Osteoblast (primary cell): ENCODE data around the gene PYROXD2. TPM values are rescaled to one million over a fixed set of nuclear protein-coding genes. Genes with fewer than 3 reads are reported as not detected.

ENCODE experiments used
- DNase-seq: peaks from one replicate; pipeline ENCODE4 v3.0.0; 2011; ENCODE audit warnings: low spot score, mixed read lengths; ENCODE audit not compliant: insufficient read length; ENCODE audit errors: missing footprints
- H2AFZ ChIP-seq: 2 replicates; pipeline ENCODE4 v1.6.0; 2011; ENCODE audit warnings: mild to moderate bottlenecking, low read length
- H3K27ac ChIP-seq: 2 replicates; pipeline ENCODE4 v1.5.1; 2011; ENCODE audit warnings: mild to moderate bottlenecking, low read depth, low read length, moderate library complexity
- H3K27me3 ChIP-seq: 2 replicates; pipeline ENCODE4 v1.6.0; 2012; ENCODE audit warnings: mild to moderate bottlenecking, control low read depth, inconsistent platforms, low read length, moderate library complexity; ENCODE audit not compliant: insufficient read depth
- H3K36me3 ChIP-seq: 2 replicates; pipeline ENCODE4 v1.5.1; 2011; ENCODE audit warnings: mild to moderate bottlenecking, low read length, control low read depth, moderate library complexity; ENCODE audit not compliant: insufficient read depth
- H3K4me1 ChIP-seq: 2 replicates; pipeline ENCODE4 v1.5.1; 2011; ENCODE audit warnings: mild to moderate bottlenecking, low read length, control low read depth, moderate library complexity; ENCODE audit not compliant: insufficient read depth
- H3K4me2 ChIP-seq: 2 replicates; pipeline ENCODE4 v1.6.0; 2011; ENCODE audit warnings: mild to moderate bottlenecking, low read length; ENCODE audit not compliant: insufficient read depth
- H3K4me3 ChIP-seq: fragments of 200-600 bp; sonication (generic); 3 replicates; pipeline ENCODE4 v1.5.1; 2012; ENCODE audit warnings: mild to moderate bottlenecking, low read length, inconsistent platforms; ENCODE audit not compliant: insufficient read depth
- H3K79me2 ChIP-seq: 2 replicates; pipeline ENCODE4 v1.6.0; 2012; ENCODE audit warnings: mild to moderate bottlenecking, low read length, control low read depth, inconsistent platforms; ENCODE audit not compliant: insufficient read depth
- H3K9me3 ChIP-seq: 2 replicates; pipeline ENCODE4 v1.5.1; 2011; ENCODE audit warnings: low read depth, low read length, control low read depth
- H4K20me1 ChIP-seq: 2 replicates; pipeline ENCODE4 v1.6.0; 2012; ENCODE audit warnings: mild to moderate bottlenecking, low read length, control low read depth; ENCODE audit not compliant: insufficient read depth
- total RNA-seq: library from RNA; depleted of rRNA; stranded (reverse); fragments of >200 nt; gene quantifications from 2 replicates; pipeline ENCODE4 v1.2.3, GENCODE V29; 2012
- TF ChIP-seq, protein P1 (sequence below): IDR thresholded peaks from 2 replicates; pipeline ENCODE4 v1.5.1; 2011; ENCODE audit warnings: mild to moderate bottlenecking, low read depth, low read length, moderate library complexity; ENCODE audit errors: extremely low read depth

PYROXD2 gene
- total RNA-seq, 1 donor, result 11.6 TPM

DNA sequence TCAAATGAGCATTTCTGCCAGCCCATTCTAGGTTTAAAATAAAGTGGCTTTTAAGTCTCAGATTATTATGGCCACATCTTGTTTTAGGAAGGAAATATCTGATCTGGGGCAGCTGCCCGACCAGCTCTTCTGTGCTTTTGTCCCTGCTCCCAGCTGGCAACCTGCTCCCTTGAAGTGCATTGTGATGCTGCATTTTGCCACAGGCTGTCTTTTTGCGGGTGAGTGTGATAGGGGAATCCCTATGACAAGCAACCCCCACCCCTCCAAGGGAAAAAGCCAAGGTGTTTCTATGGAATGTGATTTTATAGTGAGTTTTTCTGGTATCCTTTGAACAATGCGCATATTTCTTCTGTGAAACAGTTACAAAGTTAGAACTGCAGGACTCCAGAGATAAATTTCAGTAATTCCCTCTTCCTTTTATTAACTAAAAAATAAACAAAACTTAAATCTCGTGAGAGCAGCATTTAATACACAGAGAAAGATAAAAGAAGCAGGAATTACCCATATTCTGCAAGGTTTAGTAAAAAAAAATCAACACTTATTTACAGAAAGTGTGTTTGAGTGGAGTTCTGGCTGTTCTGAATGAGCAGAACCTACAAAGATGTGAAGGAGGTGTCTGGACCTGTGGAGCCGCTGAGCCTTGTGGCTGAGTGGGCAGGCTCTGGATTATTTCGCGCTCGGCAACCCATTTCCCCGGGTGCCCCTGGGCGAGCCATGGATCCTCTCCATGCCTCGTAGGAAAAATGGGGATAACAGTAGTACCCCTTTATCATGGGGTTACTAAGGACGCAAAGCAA lies 41.9 kb upstream of the PYROXD2 start:
- TF ChIP-seq, protein P1, sequence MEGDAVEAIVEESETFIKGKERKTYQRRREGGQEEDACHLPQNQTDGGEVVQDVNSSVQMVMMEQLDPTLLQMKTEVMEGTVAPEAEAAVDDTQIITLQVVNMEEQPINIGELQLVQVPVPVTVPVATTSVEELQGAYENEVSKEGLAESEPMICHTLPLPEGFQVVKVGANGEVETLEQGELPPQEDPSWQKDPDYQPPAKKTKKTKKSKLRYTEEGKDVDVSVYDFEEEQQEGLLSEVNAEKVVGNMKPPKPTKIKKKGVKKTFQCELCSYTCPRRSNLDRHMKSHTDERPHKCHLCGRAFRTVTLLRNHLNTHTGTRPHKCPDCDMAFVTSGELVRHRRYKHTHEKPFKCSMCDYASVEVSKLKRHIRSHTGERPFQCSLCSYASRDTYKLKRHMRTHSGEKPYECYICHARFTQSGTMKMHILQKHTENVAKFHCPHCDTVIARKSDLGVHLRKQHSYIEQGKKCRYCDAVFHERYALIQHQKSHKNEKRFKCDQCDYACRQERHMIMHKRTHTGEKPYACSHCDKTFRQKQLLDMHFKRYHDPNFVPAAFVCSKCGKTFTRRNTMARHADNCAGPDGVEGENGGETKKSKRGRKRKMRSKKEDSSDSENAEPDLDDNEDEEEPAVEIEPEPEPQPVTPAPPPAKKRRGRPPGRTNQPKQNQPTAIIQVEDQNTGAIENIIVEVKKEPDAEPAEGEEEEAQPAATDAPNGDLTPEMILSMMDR, result no peak
- no peak overlapping the region for H2AFZ ChIP-seq
- no peaks in the 10 kb centered on the region for H4K20me1 ChIP-seq
- no peaks in the 10 kb centered on the region for H3K79me2 ChIP-seq
- H3K27ac ChIP-seq, result no peak overlapping the region
- no peaks in the 10 kb centered on the region for H3K9me3 ChIP-seq
- peaks cover 15% of the 10 kb centered on the region for H3K4me1 ChIP-seq
- H3K27me3 ChIP-seq, result peaks cover 7% of the 10 kb centered on the region
- no peaks in the 10 kb centered on the region for H3K36me3 ChIP-seq
- no peak overlapping the region for H3K4me2 ChIP-seq
- H3K4me3 ChIP-seq, result no peak overlapping the region
- no peak for DNase-seq

DNA sequence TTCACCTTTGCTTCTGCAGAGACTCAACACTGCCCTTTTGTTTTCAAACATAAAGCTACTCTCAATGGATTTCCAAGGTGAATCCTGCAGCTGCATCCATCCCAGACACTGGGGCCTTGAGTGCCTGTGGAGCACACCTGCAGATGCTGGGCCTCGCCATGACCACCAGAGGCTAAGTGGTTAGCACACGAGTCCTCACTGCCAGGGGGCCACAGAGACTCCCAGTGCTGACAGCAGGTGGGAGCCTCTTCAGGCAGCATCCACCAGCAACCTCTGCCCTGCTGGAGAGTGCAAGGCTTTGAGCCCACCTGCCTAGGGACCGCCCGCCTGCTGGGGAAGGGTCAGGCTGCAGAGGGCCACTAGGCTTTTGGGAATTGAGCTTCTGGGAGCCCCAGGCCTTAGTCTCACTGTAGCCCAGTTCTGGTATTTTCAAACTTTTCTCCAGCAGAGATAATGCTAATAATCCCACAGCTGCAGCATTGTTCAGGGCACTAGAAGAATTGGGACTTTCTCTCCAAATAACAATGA lies 41.1 kb upstream of the PYROXD2 start:
- peaks cover 10% of the 10 kb centered on the region for H3K4me1 ChIP-seq
- H2AFZ ChIP-seq, result no peak overlapping the region
- H3K36me3 ChIP-seq, result no peaks in the 10 kb centered on the region
- H3K27ac ChIP-seq, result no peak overlapping the region
- no peaks in the 10 kb centered on the region for H4K20me1 ChIP-seq
- no peak overlapping the region for H3K4me2 ChIP-seq
- H3K79me2 ChIP-seq, result no peaks in the 10 kb centered on the region
- TF ChIP-seq, protein P1, result no peak
- H3K4me3 ChIP-seq, result no peak overlapping the region
- H3K9me3 ChIP-seq, result no peaks in the 10 kb centered on the region
- peaks cover 13% of the 10 kb centered on the region for H3K27me3 ChIP-seq
- no peak for DNase-seq

DNA sequence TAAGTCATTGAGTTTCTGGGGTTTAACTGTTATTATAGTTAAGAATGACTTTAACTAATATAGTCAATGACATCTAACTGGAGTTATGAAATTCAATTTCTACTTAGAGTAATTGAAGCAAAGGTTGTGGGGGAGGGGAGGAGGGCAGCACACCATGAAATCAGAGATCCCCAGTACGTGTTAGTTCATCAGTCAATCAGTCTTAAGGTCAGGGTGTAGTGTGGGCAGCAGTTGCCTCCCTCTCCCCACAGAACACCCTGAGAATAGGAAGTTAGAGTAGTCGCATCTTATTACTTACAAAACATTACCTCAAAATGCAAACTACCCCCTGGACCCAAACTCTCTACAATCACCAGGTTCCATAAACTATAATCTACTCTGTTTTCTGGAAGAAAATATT lies 38.7 kb upstream of the PYROXD2 start:
- no peak for DNase-seq
- Histone ChIP-seq H3K27ac (no peak overlapping the region), H3K36me3 (no peaks in the 10 kb centered on the region), H3K4me3 (no peak overlapping the region), H4K20me1 (no peaks in the 10 kb centered on the region), H3K27me3 (peaks cover 19% of the 10 kb centered on the region), H3K4me2 (no peak overlapping the region), H3K4me1 (no peaks in the 10 kb centered on the region), H3K79me2 (no peaks in the 10 kb centered on the region), H2AFZ (no peak overlapping the region), H3K9me3 (no peaks in the 10 kb centered on the region)
- TF ChIP-seq, protein P1, result no peak

DNA sequence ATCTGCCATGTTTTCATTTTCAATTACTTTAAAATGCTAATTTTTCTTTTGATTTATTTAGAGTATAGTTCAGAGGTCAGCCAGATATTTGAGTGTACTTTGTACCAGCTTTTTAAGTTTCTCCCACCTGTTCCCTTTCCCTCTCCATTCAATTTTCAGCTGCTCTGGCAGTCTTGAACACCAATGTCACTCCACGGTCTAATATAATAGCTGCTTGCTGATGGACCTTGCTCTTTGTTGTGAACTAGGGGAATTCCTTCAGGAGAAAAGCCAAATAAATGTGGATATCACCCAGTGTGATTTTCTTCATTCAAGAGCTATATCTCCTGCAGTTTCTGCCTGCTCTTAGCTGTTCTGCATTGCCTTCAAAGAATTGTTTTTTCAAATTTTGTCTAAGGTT lies 35.6 kb upstream of the PYROXD2 start:
- DNase-seq, result no peak
- Histone ChIP-seq H3K36me3 (no peaks in the 10 kb centered on the region), H3K27ac (no peak overlapping the region), H3K4me3 (no peak overlapping the region), H3K79me2 (peaks cover 18% of the 10 kb centered on the region), H2AFZ (no peak overlapping the region), H3K27me3 (peaks cover 16% of the 10 kb centered on the region), H3K9me3 (no peaks in the 10 kb centered on the region), H4K20me1 (no peaks in the 10 kb centered on the region), H3K4me2 (no peak overlapping the region), H3K4me1 (peaks cover 14% of the 10 kb centered on the region)
- TF ChIP-seq, protein P1, result no peak
